ENCODE data around the gene RANBP1. TPM values are rescaled to one million over a fixed set of nuclear protein-coding genes. Genes with fewer than 3 reads are reported as not detected.

Gene RANBP1
- total and polyA plus RNA-seq, 2 of the 4 experiments (the other 2 are of a cell fraction), result 173 to 376 TPM

DNA sequence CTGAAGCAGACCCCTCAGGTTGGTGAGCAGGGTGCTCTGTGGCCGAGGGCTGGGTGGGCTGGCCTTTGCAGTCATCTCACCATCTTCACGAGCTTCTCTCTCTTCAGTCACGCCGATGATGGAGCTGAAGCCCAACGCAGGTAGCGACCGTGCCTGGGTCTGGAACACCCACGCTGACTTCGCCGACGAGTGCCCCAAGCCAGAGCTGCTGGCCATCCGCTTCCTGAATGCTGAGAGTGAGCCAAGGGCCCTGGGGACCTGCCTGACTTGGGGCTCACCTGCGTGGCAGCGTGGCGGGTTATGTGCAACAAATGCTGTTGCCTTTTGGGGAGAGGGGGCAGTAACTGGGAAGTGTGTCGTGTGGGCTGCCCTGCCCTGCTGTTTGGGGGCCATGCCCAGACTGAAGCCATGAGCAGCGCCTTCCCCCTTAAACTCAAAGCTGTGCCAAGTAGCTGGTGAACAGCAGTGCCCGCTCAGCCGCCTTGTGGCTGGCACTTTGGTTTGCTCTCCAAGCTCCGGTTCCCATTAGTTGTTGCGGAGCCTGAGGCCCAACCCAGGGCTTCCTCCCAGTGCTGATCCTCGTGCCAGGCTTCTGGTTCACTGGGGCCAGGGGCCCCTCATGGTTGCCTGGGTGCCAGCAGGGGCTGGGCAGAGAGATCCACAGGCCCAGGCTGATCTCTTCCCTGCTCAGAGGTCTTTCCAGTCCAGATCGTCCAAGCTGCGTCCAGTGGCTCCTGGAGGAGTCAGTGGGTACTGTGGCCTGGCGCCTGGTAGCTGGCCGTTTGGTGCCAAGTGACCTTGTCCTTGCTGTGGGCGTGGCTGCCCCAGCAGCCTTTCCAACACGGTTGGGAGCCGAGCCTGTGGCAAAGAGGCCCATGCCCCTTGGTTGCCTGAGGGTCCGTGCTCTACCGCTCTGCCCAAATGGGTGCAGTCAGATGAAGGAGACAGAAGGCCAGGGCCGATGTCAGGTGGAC, 9.6 kb downstream of the RANBP1 start (continued):
- no peak for TF ChIP-seq POLR2A (IDR thresholded peaks at IDR 0.05; ENCODE audit: low read depth, low read length)

DNA sequence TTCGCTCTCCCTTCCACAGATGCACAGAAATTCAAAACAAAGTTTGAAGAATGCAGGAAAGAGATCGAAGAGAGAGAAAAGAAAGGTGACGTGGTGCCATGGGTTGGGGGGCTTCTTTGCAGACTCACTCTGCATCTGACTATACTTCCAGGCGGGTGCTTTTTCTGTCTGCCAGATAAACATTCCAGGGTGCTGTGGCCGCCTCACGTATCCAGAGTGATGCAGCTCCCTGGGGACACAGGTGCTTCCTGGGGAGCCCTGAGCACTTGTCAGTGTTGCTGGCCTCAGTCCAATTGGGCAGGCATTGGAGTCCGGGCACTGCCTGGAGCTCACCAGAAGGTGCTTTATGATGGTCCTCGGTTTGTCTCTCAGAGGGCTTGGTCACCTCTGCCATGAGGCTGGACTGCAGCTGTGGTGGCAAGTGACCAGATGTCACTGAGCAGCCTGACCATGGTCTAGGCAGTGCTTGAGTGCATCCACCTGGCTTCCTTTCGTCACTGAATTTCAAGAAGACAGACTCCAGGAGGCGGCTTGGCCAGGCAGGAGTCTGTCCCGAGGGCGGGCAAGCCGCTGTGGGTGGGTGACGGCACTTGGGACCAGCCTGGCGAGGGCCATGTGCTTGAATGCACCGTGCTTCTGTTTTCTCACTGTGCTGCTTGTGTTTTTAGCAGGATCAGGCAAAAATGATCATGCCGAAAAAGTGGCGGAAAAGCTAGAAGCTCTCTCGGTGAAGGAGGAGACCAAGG, 10.6 kb downstream of the RANBP1 start:
- Histone ChIP-seq H2BK120ac (ENCODE audit: low read depth, low read length) (no peak overlapping the region), H3K9me3 (ENCODE audit: control insufficient read depth, insufficient read depth, low read length) (no peaks in the 10 kb centered on the region), H3K9ac (ENCODE audit: low read depth, low read length) (no peak overlapping the region), H3K23ac (ENCODE audit: low read depth, low read length) (no peak overlapping the region), H4K91ac (ENCODE audit: insufficient read depth, low read depth, low read length) (no peak overlapping the region), H3K9me1 (ENCODE audit: insufficient read depth, low read length) (peaks cover 6% of the 10 kb centered on the region; the same call in 1 of the 2 replicates), H3K4me1 (ENCODE audit: control insufficient read depth, insufficient read depth, low read length) (peaks cover 4% of the 10 kb centered on the region; the same call in 1 of the 2 replicates), H2BK20ac (ENCODE audit: low read depth, low read length) (no peak overlapping the region), H2AFZ (replicated peaks; ENCODE audit: low read length, poor library complexity) (no peak overlapping the region), H4K20me1 (ENCODE audit: insufficient read depth, low read length) (peaks cover 39% of the 10 kb centered on the region), H2BK15ac (ENCODE audit: low read depth, low read length) (no peak overlapping the region), H2AK9ac (replicated peaks; ENCODE audit: low read depth, low read length, poor library complexity) (no peak overlapping the region), H3K56ac (ENCODE audit: extremely low read depth, insufficient read depth, low read length) (no peak overlapping the region), H3K14ac (replicated peaks; ENCODE audit: low read depth, low read length) (no peak overlapping the region), H3K4me2 (ENCODE audit: low read depth, low read length) (no peak overlapping the region), H2BK5ac (ENCODE audit: low read depth, low read length, poor library complexity, severe bottlenecking) (no peak overlapping the region), H3K27me3 (ENCODE audit: control insufficient read depth, insufficient read depth, low read length) (no peaks in the 10 kb centered on the region), H3K4me3 (ENCODE audit: insufficient read depth, low read depth, low read length) (no peak overlapping the region), H2AK5ac (ENCODE audit: low read depth, low read length) (no peak overlapping the region), H4K8ac (ENCODE audit: low read depth in 2 of 2, low read length in 2 of 2) (no peak overlapping the region), H3K79me1 (ENCODE audit: low read depth in 1 of 2, low read length in 2 of 2) (peaks cover 7 to 27% of the 10 kb centered on the region in 2 experiments), H4K5ac (ENCODE audit: low read depth, low read length) (no peak overlapping the region), H3K18ac (ENCODE audit: low read depth, low read length) (no peak overlapping the region), H3K4ac (ENCODE audit: low read depth, low read length) (no peak overlapping the region), H3K36me3 (ENCODE audit: control insufficient read depth, insufficient read depth, low read length) (peaks cover 49% of the 10 kb centered on the region), H3K27ac (ENCODE audit: insufficient read depth, low read length) (no peak overlapping the region)
- in situ Hi-C loops (cut with MboI; ENCODE audit: low sequenced_read_pairs), result no loop called here
- ChIA-PET CTCF (no interaction called here), POLR2A (ENCODE audit: unreplicated experiment) (interaction anchor here (0.6 kb wide), 1 partner anchor 104 kb away, joined by 4 read pairs; no protein-coding TSS in a partner anchor)
- ATAC-seq (ENCODE audit: low read depth) (no peak), DNase-seq (no peak)
- dilution Hi-C loops (cut with HindIII; ENCODE audit: low sequenced_read_pairs, unreplicated experiment), result no loop called here
- intact Hi-C loops (cut with micrococcal nuclease), result no loop called here
- BruUV-seq (replicated peaks), result no TSS peak
- WGBS, 2 experiments (ENCODE audit: extremely low coverage in 2 of 2, insufficient read length in 1 of 2), result 85% methylated on average over 9 of the region's 19 CpGs; no CpG with 5 or more reads in 1 of the 2 experiments
- TF ChIP-seq CEBPB (IDR thresholded peaks at IDR 0.05; ENCODE audit: low read depth, low read length) (no peak), RAD21 (IDR thresholded peaks at IDR 0.05; ENCODE audit: low read length) (no peak), BHLHE40 (IDR thresholded peaks at IDR 0.05; ENCODE audit: low read depth, low read length) (no peak), POLR2A (IDR thresholded peaks at IDR 0.05; ENCODE audit: low read depth, low read length) (no peak), RCOR1 (IDR thresholded peaks at IDR 0.05; ENCODE audit: insufficient replicate concordance, low read length) (no peak), CHD1 (IDR thresholded peaks at IDR 0.05; ENCODE audit: low read depth, low read length) (no peak), RFX5 (IDR thresholded peaks at IDR 0.05; ENCODE audit: low read depth, low read length) (no peak), MAFK (IDR thresholded peaks at IDR 0.05; ENCODE audit: low read depth, low read length) (no peak)
- TF ChIP-seq, protein P1, sequence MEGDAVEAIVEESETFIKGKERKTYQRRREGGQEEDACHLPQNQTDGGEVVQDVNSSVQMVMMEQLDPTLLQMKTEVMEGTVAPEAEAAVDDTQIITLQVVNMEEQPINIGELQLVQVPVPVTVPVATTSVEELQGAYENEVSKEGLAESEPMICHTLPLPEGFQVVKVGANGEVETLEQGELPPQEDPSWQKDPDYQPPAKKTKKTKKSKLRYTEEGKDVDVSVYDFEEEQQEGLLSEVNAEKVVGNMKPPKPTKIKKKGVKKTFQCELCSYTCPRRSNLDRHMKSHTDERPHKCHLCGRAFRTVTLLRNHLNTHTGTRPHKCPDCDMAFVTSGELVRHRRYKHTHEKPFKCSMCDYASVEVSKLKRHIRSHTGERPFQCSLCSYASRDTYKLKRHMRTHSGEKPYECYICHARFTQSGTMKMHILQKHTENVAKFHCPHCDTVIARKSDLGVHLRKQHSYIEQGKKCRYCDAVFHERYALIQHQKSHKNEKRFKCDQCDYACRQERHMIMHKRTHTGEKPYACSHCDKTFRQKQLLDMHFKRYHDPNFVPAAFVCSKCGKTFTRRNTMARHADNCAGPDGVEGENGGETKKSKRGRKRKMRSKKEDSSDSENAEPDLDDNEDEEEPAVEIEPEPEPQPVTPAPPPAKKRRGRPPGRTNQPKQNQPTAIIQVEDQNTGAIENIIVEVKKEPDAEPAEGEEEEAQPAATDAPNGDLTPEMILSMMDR (conservative IDR thresholded peaks at IDR 0.05; ENCODE audit: low read depth, low read length), result no peak
- TF ChIP-seq, protein P2, sequence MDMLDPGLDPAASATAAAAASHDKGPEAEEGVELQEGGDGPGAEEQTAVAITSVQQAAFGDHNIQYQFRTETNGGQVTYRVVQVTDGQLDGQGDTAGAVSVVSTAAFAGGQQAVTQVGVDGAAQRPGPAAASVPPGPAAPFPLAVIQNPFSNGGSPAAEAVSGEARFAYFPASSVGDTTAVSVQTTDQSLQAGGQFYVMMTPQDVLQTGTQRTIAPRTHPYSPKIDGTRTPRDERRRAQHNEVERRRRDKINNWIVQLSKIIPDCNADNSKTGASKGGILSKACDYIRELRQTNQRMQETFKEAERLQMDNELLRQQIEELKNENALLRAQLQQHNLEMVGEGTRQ (IDR thresholded peaks at IDR 0.05; ENCODE audit: low read depth, low read length), result no peak

All from IMR-90 (cell line).